ENCODE data around the gene ASH1L. TPM values are rescaled to one million over a fixed set of nuclear protein-coding genes. Genes with fewer than 3 reads are reported as not detected.
A peak's percentile ranks its signal among the peaks of the same experiment; 100 is the strongest.

ASH1L gene
- total and polyA plus RNA-seq, 2 experiments from 2014 or later: 23.6 to 24.7 TPM

DNA sequence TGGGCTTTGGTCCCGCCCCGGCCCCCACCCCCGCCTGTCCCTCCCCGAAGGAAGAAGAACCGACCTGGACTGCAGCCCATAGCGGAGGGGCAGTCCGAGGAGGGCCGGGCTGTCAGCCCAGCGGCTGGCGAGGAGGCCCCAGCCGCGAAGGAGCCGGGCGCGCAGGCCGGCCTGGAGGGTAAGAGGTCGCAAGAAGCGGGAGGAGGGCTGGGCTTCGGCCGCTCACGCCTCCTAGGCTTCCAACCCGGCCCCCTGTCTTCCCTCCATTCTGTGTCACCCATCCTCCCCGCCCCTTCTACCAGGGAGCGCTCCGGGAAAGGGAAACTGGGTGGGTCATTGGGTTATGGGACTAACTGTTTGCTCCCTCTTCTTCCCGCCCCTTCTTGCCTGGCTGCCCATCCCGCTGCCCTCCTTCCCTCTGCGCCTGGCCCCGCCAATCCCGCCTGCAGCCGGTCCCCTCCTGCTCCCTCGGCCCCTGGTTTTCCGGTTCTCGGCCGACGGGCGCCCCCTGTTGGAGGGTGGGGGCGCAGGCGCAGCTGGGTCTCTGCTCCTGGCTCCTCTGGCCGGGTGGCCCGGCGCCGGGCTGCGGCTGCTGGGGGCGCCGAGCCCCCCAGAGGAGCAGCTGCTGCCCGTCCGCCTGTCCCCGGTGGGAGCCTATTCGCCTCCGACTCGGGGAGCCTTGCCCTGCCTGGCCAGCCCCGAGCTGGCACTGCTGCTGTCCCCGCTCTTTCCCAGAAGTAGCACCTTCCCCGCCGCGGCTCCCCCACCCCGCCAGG, 239.5 kb downstream of the ASH1L start:
- peaks cover 20% of the 10 kb centered on the region for H3K27me3 Mint-ChIP-seq (ENCODE audit: insufficient read depth, low read depth, poor library complexity)
- peak; percentile 95 for DNase-seq (ENCODE audit: low spot score)
- no peak overlapping the region for H3K27ac Mint-ChIP-seq
- no peaks in the 10 kb centered on the region for H3K9me3 Mint-ChIP-seq
- peak overlapping the region; percentile 99 for H3K4me2 ChIP-seq
- H3K4me1 Mint-ChIP-seq: peaks cover 41% of the 10 kb centered on the region
- ATAC-seq: peak; percentile 22
- peaks cover 28% of the 10 kb centered on the region for H3K4me1 ChIP-seq (ENCODE audit: insufficient read depth)
- no peak overlapping the region; the same call in 1 of the 2 replicates for H2AFZ ChIP-seq
- H3K9me2 ChIP-seq (ENCODE audit: insufficient read depth): no peaks in the 10 kb centered on the region
- peak overlapping the region; percentile 95 for H3K4me3 Mint-ChIP-seq
- H3F3A ChIP-seq (replicated peaks; ENCODE audit: low read depth): peaks cover 42% of the 10 kb centered on the region
- peaks cover 29% of the 10 kb centered on the region for H3K36me3 ChIP-seq (ENCODE audit: insufficient read depth)
- H3K36me3 Mint-ChIP-seq (ENCODE audit: low read depth): peaks cover 26% of the 10 kb centered on the region
- H4K20me1 ChIP-seq (replicated peaks; ENCODE audit: insufficient read depth): peaks cover 9% of the 10 kb centered on the region
- TF ChIP-seq NANOG (IDR thresholded peaks at IDR 0.05; ENCODE audit: borderline replicate concordance): no peak
- no peak for TF ChIP-seq EZH2phosphoT487 (IDR thresholded peaks at IDR 0.05; ENCODE audit: unreplicated experiment)
- TF ChIP-seq, protein P1, sequence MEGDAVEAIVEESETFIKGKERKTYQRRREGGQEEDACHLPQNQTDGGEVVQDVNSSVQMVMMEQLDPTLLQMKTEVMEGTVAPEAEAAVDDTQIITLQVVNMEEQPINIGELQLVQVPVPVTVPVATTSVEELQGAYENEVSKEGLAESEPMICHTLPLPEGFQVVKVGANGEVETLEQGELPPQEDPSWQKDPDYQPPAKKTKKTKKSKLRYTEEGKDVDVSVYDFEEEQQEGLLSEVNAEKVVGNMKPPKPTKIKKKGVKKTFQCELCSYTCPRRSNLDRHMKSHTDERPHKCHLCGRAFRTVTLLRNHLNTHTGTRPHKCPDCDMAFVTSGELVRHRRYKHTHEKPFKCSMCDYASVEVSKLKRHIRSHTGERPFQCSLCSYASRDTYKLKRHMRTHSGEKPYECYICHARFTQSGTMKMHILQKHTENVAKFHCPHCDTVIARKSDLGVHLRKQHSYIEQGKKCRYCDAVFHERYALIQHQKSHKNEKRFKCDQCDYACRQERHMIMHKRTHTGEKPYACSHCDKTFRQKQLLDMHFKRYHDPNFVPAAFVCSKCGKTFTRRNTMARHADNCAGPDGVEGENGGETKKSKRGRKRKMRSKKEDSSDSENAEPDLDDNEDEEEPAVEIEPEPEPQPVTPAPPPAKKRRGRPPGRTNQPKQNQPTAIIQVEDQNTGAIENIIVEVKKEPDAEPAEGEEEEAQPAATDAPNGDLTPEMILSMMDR (conservative IDR thresholded peaks at IDR 0.05; ENCODE audit: low read depth in 2 of 2): peak; percentile 68 to 93
- TF ChIP-seq EZH2 (IDR thresholded peaks at IDR 0.05; ENCODE audit: low read depth, unreplicated experiment): no peak
- TF ChIP-seq, protein P2, sequence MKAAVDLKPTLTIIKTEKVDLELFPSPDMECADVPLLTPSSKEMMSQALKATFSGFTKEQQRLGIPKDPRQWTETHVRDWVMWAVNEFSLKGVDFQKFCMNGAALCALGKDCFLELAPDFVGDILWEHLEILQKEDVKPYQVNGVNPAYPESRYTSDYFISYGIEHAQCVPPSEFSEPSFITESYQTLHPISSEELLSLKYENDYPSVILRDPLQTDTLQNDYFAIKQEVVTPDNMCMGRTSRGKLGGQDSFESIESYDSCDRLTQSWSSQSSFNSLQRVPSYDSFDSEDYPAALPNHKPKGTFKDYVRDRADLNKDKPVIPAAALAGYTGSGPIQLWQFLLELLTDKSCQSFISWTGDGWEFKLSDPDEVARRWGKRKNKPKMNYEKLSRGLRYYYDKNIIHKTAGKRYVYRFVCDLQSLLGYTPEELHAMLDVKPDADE (IDR thresholded peaks at IDR 0.05): peak; percentile 18; the same call in 1 of the 2 replicates
- 0 out of 2 replicates have a peak, but pooled peaks cover 5% of the 10 kb centered on the region for H3K79me2 ChIP-seq (replicated peaks; ENCODE audit: insufficient read depth)
- peak overlapping the region; percentile 99 for H3K4me3 ChIP-seq
- no peak overlapping the region for H3K27ac ChIP-seq (ENCODE audit: low read depth)
- peaks cover 7% of the 10 kb centered on the region for H3K27me3 ChIP-seq (ENCODE audit: insufficient read depth)

DNA sequence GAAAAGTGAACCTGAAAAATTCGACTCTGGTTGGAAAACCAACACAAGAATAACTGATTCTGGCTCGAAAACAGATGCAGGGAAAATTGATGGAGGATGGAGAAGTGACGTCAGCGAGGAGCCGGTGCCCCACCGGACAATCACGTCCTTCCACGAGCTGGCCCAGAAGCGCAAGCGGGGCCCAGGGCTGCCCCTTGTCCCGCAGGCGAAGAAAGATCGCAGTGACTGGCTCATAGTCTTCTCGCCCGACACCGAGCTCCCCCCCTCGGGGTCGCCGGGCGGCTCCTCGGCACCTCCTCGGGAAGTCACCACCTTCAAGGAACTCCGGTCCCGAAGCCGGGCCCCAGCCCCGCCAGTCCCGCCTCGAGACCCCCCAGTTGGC, 240.0 kb downstream of the ASH1L start:
- Histone ChIP-seq H3F3A (replicated peaks; ENCODE audit: low read depth) (peaks cover 48% of the 10 kb centered on the region), H4K20me1 (replicated peaks; ENCODE audit: insufficient read depth) (peaks cover 13% of the 10 kb centered on the region), H3K4me1 (ENCODE audit: insufficient read depth) (peaks cover 28% of the 10 kb centered on the region), H2AFZ (peak overlapping the region; percentile 38; the same call in 1 of the 2 replicates), H3K79me2 (replicated peaks; ENCODE audit: insufficient read depth) (0 out of 2 replicates have a peak, but pooled peaks cover 5% of the 10 kb centered on the region), H3K4me2 (peak overlapping the region; percentile 99), H3K9me2 (ENCODE audit: insufficient read depth) (no peaks in the 10 kb centered on the region), H3K36me3 (ENCODE audit: insufficient read depth) (peaks cover 24% of the 10 kb centered on the region), H3K27me3 (ENCODE audit: insufficient read depth) (peaks cover 7% of the 10 kb centered on the region), H3K4me3 (peak overlapping the region; percentile 99), H3K27ac (ENCODE audit: low read depth) (no peak overlapping the region)
- no peak for ATAC-seq
- Mint-ChIP-seq H3K4me3 (peak overlapping the region; percentile 81), H3K27ac (no peak overlapping the region), H3K4me1 (peaks cover 41% of the 10 kb centered on the region), H3K9me3 (no peaks in the 10 kb centered on the region), H3K27me3 (ENCODE audit: insufficient read depth, low read depth, poor library complexity) (peaks cover 24% of the 10 kb centered on the region), H3K36me3 (ENCODE audit: low read depth) (peaks cover 30% of the 10 kb centered on the region)
- TF ChIP-seq, protein P3, sequence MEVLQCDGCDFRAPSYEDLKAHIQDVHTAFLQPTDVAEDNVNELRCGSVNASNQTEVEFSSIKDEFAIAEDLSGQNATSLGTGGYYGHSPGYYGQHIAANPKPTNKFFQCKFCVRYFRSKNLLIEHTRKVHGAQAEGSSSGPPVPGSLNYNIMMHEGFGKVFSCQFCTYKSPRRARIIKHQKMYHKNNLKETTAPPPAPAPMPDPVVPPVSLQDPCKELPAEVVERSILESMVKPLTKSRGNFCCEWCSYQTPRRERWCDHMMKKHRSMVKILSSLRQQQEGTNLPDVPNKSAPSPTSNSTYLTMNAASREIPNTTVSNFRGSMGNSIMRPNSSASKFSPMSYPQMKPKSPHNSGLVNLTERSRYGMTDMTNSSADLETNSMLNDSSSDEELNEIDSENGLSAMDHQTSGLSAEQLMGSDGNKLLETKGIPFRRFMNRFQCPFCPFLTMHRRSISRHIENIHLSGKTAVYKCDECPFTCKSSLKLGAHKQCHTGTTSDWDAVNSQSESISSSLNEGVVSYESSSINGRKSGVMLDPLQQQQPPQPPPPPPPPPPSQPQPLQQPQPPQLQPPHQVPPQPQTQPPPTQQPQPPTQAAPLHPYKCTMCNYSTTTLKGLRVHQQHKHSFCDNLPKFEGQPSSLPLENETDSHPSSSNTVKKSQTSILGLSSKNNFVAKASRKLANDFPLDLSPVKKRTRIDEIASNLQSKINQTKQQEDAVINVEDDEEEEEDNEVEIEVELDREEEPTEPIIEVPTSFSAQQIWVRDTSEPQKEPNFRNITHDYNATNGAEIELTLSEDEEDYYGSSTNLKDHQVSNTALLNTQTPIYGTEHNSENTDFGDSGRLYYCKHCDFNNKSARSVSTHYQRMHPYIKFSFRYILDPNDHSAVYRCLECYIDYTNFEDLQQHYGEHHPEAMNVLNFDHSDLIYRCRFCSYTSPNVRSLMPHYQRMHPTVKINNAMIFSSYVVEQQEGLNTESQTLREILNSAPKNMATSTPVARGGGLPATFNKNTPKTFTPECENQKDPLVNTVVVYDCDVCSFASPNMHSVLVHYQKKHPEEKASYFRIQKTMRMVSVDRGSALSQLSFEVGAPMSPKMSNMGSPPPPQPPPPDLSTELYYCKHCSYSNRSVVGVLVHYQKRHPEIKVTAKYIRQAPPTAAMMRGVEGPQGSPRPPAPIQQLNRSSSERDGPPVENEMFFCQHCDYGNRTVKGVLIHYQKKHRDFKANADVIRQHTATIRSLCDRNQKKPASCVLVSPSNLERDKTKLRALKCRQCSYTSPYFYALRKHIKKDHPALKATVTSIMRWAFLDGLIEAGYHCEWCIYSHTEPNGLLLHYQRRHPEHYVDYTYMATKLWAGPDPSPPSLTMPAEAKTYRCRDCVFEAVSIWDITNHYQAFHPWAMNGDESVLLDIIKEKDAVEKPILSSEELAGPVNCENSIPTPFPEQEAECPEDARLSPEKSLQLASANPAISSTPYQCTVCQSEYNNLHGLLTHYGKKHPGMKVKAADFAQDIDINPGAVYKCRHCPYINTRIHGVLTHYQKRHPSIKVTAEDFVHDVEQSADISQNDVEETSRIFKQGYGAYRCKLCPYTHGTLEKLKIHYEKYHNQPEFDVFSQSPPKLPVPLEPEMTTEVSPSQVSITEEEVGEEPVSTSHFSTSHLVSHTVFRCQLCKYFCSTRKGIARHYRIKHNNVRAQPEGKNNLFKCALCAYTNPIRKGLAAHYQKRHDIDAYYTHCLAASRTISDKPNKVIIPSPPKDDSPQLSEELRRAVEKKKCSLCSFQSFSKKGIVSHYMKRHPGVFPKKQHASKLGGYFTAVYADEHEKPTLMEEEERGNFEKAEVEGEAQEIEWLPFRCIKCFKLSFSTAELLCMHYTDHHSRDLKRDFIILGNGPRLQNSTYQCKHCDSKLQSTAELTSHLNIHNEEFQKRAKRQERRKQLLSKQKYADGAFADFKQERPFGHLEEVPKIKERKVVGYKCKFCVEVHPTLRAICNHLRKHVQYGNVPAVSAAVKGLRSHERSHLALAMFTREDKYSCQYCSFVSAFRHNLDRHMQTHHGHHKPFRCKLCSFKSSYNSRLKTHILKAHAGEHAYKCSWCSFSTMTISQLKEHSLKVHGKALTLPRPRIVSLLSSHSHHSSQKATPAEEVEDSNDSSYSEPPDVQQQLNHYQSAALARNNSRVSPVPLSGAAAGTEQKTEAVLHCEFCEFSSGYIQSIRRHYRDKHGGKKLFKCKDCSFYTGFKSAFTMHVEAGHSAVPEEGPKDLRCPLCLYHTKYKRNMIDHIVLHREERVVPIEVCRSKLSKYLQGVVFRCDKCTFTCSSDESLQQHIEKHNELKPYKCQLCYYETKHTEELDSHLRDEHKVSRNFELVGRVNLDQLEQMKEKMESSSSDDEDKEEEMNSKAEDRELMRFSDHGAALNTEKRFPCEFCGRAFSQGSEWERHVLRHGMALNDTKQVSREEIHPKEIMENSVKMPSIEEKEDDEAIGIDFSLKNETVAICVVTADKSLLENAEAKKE (CRISPR knock-in tag; IDR thresholded peaks at IDR 0.05): no peak
- TF ChIP-seq NANOG (IDR thresholded peaks at IDR 0.05; ENCODE audit: borderline replicate concordance) (no peak), STAT1 (IDR thresholded peaks at IDR 0.05; ENCODE audit: unreplicated experiment) (no peak), CREB1 (CRISPR knock-in tag; IDR thresholded peaks at IDR 0.05; ENCODE audit: low read depth) (peak; percentile 52; the same call in 1 of the 2 replicates), POLR2AphosphoS5 (IDR thresholded peaks at IDR 0.05; ENCODE audit: low read depth) (no peak), ZNF331 (CRISPR knock-in tag; IDR thresholded peaks at IDR 0.05; ENCODE audit: low read depth) (no peak)
- peak; percentile 32 for DNase-seq (ENCODE audit: low spot score)

All from GM23338 (cell line).